MM.1S (cell line): ENCODE data around the gene MROH2A.

ENCODE experiments used
- EZH2 ChIP-seq: fragments of 300-600 bp; sonication (generic); optimal IDR thresholded peaks from 2 replicates; pipeline ENCODE3; 2017; ENCODE audit warnings: low read depth, mild to moderate bottlenecking, antibody characterized with exemption, low read length, mixed read lengths
- TF ChIP-seq, protein P1 (sequence below): fragments of 300-600 bp; sonication (generic); IDR thresholded peaks from 2 replicates; pipeline ENCODE4 v1.5.1; 2016; ENCODE audit warnings: antibody characterized with exemption, low read length, mixed read lengths

DNA sequence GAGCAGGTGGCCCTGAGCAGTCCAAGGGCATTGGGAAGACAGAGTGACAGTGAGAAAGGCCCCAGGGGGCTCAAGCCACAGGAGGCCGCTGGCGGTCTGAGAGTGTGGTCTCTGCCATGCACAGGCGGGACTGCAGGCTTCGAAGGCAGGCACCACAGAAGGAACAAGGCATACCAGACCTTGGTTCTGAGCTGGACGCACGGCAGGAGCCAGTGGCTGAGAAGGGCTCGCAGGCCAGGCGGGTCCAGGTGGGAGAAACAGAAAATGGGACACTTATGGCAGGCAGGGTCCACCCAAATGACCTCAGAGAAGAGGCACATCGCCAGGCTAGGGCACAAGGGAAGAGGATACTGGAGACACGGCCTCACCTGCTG lies 61.3 kb downstream of the MROH2A start:
- TF ChIP-seq, protein P1, sequence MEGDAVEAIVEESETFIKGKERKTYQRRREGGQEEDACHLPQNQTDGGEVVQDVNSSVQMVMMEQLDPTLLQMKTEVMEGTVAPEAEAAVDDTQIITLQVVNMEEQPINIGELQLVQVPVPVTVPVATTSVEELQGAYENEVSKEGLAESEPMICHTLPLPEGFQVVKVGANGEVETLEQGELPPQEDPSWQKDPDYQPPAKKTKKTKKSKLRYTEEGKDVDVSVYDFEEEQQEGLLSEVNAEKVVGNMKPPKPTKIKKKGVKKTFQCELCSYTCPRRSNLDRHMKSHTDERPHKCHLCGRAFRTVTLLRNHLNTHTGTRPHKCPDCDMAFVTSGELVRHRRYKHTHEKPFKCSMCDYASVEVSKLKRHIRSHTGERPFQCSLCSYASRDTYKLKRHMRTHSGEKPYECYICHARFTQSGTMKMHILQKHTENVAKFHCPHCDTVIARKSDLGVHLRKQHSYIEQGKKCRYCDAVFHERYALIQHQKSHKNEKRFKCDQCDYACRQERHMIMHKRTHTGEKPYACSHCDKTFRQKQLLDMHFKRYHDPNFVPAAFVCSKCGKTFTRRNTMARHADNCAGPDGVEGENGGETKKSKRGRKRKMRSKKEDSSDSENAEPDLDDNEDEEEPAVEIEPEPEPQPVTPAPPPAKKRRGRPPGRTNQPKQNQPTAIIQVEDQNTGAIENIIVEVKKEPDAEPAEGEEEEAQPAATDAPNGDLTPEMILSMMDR, result no peak
- no peak for TF ChIP-seq EZH2
